ENCODE results near the gene GINS1.

DNA sequence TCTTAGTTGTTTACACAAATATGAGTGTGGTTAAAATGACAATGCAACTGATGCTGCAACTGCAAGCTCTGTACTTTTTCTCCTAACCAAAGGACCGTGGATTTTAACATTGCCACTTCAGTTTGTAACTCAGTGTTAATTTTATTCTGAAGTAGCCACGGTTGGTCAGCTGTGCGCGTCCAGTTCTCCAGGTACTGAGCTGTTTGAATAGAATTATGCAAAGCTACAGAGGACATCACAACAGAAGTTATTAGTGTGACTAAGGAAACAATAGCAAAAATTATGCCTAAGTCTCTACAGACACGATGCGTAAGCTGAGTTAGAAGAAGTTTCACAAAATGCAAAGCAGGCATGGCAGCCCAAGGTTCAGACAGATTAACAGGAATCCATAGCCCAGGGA is 12.5 kb upstream of the GINS1 start:
- TF ChIP-seq, protein P1, sequence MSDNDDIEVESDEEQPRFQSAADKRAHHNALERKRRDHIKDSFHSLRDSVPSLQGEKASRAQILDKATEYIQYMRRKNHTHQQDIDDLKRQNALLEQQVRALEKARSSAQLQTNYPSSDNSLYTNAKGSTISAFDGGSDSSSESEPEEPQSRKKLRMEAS (IDR thresholded peaks at IDR 0.05), result no peak
- TF ChIP-seq POLR2A (IDR thresholded peaks at IDR 0.05; ENCODE audit: control extremely low read depth in 1 of 2, low read depth in 2 of 2, low read length in 2 of 2) (no peak), EZH2 (IDR thresholded peaks at IDR 0.05; ENCODE audit: low read depth, low read length, severe bottlenecking) (no peak), CBX5 (IDR thresholded peaks at IDR 0.05; ENCODE audit: low read depth, low read length) (no peak), CEBPB (IDR thresholded peaks at IDR 0.05; ENCODE audit: low read depth, low read length) (no peak), POLR2AphosphoS5 (IDR thresholded peaks at IDR 0.05; ENCODE audit: low read depth, low read length) (no peak), SIX5 (IDR thresholded peaks at IDR 0.05; ENCODE audit: low read depth, low read length) (no peak), EP300 (IDR thresholded peaks at IDR 0.05; ENCODE audit: borderline replicate concordance in 1 of 2, low read depth in 2 of 2, low read length in 2 of 2) (no peak), YY1 (IDR thresholded peaks at IDR 0.05; ENCODE audit: low read depth, low read length) (no peak), EGR1 (IDR thresholded peaks at IDR 0.05; ENCODE audit: borderline replicate concordance, low read depth, low read length) (no peak), FOSL1 (IDR thresholded peaks at IDR 0.05; ENCODE audit: insufficient read depth, low read depth, low read length) (no peak)
- TF ChIP-seq, protein P2, sequence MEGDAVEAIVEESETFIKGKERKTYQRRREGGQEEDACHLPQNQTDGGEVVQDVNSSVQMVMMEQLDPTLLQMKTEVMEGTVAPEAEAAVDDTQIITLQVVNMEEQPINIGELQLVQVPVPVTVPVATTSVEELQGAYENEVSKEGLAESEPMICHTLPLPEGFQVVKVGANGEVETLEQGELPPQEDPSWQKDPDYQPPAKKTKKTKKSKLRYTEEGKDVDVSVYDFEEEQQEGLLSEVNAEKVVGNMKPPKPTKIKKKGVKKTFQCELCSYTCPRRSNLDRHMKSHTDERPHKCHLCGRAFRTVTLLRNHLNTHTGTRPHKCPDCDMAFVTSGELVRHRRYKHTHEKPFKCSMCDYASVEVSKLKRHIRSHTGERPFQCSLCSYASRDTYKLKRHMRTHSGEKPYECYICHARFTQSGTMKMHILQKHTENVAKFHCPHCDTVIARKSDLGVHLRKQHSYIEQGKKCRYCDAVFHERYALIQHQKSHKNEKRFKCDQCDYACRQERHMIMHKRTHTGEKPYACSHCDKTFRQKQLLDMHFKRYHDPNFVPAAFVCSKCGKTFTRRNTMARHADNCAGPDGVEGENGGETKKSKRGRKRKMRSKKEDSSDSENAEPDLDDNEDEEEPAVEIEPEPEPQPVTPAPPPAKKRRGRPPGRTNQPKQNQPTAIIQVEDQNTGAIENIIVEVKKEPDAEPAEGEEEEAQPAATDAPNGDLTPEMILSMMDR (IDR thresholded peaks at IDR 0.05; ENCODE audit: control extremely low read depth in 1 of 3, insufficient read depth in 1 of 3, low read depth in 1 of 3, low read length in 3 of 3), result no peak
- TF ChIP-seq, protein P3, sequence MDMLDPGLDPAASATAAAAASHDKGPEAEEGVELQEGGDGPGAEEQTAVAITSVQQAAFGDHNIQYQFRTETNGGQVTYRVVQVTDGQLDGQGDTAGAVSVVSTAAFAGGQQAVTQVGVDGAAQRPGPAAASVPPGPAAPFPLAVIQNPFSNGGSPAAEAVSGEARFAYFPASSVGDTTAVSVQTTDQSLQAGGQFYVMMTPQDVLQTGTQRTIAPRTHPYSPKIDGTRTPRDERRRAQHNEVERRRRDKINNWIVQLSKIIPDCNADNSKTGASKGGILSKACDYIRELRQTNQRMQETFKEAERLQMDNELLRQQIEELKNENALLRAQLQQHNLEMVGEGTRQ (IDR thresholded peaks at IDR 0.05; ENCODE audit: low read length), result no peak
- TF ChIP-seq, protein P4, sequence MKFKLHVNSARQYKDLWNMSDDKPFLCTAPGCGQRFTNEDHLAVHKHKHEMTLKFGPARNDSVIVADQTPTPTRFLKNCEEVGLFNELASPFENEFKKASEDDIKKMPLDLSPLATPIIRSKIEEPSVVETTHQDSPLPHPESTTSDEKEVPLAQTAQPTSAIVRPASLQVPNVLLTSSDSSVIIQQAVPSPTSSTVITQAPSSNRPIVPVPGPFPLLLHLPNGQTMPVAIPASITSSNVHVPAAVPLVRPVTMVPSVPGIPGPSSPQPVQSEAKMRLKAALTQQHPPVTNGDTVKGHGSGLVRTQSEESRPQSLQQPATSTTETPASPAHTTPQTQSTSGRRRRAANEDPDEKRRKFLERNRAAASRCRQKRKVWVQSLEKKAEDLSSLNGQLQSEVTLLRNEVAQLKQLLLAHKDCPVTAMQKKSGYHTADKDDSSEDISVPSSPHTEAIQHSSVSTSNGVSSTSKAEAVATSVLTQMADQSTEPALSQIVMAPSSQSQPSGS (IDR thresholded peaks at IDR 0.05; ENCODE audit: low read length), result no peak

All from H1 (cell line).